NOMO-1 treated with DMSO at 0.1 percent for 48 hours (cell line): ENCODE results near the gene ENOX1.

Experiments
- DNase-seq: peaks from one replicate; lab custom pipeline; 2025; ENCODE audit not compliant: unreplicated experiment; lab: John Stamatoyannopoulos, UW

ENOX1 gene

DNA sequence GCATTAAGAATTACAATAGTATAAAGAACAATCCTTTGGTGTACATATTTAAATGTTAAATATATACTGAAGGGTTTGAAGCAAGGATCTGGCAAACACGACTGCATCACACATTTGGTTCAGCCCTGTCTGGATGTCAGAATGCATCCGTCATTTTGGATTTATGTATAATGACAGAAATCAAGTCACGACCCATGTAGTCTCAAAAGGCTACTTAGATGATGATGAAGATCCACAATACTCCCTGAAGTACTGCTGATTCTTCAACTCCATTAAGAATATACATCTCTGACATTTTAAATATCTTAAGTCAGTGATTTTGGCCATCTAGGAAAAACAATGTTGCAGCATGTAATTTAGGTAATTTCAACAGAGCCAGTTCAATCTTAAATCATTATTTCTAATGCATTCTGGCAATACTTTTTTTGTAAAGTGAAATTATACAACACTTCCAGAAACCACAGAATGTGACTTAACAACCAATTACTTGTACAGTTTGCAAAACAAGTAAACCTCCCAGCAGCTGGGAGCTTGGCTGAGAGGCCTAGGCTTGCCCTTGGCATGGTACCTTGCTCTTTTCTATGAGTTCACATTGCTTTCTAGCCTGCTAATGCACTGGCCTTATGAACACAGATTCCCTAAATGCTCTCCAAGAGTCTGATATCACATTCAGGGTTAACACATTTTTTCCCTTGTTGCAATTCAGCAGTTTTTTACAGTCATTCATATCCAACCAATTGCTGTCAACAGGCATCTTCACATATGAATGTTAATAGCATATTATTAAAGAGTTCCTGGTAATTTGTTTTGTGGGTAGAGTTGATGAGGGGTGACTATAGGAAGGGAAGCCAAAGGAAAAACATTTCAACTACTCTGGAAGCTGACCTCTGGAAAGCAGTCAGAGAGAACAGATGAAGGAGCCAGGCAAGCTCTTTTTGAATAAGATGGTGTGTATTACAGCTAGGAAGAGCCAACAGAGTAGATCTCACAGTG is 175.2 kb downstream of the ENOX1 start:
- DNase-seq, result no peak

DNA sequence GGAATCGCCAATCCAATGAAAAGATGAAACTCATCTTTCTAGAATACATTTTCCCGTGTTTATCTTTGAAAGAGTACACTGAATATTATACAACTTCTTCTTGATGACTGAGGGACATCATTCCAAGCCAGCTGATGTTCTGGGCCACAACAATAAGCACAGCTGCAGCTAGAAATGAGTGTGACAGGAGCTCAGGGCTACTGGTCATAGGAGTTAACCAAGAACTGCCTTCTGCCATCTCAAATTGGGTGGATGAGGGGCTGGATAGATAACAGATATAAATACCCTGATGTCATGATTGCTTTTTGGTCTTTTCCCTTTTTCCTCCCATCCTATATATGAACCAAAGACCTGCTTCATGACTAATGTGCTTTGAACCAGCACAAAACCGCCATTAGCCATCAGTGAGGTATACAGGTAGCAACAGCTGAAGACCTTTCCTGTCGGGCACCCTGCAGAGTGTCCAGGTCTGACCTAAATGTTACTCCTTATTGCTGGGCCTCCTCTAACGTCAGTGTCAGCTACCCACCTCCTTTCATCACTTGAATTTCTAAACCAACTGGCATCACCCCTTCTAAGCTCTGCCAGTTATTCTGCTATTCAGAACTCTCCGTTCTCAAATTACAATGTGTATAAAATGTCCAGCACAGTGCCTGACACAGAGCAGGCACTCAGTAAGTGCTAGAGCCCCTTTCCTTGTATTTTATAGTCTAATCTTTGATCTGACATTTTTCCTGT is 178.2 kb downstream of the ENOX1 start:
- no peak for DNase-seq

DNA sequence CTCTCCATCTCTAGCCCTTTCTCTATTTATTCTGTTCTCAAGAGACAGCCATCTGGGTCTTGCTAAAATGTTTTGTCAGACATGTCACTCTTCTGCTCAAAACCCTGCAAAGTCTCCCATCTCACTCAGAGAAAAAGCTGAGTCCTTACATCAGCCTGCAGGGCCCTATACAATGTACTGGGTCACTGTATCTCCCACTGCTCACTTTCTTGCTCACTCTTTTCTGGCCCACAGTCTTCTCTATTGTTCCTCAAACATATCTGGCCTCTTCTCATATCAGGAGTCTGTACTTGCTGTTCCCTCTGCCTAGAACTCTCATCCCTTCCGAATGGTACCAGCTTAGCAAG is 189.2 kb downstream of the ENOX1 start:
- no peak for DNase-seq

DNA sequence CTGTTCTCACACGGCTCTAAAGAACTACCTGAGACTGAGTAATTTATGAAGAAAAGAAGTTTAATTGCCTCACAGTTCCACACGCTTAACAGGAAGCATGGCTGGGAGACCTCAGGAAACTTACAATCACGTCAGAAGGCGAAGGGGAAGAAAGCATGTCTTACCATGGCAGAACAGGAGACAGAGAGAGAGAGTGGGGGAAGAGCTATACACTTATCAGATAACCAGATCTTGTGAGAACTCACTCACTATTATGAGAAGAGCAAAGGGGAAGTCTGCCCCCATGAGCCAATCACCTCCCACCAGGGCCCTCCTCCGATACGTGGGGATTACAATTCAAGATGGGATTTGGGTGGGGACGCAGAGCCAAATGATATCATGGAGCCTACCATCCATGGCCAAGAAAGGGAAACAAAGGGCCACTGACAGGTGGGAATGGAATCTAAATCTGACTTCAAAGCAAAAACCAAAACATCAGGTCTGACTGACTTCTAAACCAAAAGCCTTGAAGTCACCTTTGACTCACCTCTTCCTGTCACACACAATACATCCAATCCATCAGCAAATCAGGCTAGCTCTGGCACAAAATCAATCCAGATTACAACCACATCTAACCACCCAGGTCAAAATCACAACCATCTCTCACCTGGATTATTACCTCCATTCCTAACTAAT is 189.7 kb downstream of the ENOX1 start:
- no peak for DNase-seq

DNA sequence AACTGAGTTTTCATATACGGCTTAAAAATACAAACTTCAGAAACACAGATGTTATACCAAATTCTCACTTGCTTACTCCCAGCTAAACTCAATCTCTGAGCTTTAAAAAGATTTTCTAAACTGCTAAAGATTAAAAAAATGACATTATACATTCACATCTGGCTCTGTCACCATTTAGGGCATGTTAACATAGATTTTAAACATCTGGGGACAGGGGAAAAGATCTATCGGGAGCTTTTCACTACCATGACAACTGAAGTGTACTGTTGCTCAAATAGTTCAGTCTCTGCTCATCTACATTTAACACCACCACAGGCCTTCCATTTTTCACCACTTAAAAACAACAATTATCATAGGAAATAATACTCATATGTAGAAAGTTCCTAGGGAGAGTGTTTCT is 190.8 kb downstream of the ENOX1 start:
- DNase-seq, result no peak

DNA sequence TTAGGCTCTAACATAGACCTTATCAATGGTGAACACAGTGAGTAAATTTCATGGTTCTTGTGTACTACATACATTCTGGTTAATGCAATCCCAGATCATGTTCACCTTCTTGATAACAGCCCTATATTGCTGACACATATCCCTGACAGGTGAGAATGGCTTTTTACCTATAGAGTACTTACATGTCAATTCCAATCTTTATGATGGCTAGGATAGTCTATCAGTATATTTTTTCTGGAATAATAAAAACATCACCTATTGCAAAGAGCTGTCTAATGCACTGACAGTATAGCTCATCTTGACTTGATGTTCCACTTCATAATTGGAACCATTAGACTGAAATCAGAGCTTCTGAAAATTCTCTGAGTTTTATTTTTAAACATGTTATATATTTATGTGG is 199.4 kb downstream of the ENOX1 start:
- no peak for DNase-seq

DNA sequence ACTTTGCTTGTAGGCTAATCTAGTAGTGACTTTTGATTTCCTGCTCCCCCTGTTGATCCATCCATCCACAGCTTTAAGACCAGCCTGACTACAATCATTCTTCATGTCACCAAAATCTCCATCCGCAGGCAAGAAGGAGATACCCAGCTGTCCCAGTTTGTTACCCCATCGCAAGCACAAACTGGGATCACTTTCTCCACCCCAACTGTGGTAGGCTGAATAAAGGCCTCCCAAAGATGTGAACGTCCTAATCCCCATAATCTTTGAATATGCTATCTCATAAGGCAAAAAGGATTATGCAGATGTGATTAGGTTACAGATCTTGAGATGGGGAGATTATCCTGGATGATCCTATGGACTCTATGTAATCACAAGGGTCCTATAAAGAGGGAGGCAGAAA is 202.0 kb downstream of the ENOX1 start:
- no peak for DNase-seq

DNA sequence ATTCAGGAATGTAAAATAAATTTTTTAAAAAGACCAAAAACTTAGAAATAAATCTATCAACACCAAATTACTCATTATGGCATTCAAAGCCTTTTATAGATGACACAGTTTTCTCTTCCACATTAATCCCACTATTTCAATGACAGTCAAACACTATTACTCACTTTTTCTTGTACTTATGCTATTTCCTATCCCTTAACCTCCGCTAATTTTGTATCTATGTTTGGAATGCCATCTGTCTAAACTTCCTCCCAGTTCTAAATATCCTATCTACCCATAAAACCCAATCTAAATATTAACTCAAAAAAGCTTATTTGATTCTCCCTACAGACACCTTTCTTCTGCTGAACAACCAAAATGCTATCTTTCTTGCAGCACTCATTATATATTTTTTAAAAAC is 203.5 kb downstream of the ENOX1 start:
- no peak for DNase-seq

DNA sequence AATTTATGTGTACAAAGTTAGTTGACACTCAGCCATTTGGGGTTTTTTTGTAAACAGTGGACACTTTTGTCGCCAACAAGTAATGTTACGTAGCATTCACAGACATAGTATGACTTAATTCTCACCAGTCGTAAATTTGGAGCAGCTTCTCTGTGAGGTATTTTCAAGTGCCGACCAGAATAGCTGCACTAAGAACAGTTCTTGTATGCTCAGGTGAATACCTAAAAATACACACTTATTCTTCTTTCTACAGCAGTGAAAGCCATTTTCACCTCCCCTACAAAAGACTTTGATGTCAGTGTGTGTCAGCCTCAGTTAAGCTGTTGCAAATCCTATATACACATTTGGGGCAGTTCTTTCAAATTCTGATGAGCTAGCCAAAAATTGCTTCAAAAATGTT is 206.5 kb downstream of the ENOX1 start:
- DNase-seq, result no peak

DNA sequence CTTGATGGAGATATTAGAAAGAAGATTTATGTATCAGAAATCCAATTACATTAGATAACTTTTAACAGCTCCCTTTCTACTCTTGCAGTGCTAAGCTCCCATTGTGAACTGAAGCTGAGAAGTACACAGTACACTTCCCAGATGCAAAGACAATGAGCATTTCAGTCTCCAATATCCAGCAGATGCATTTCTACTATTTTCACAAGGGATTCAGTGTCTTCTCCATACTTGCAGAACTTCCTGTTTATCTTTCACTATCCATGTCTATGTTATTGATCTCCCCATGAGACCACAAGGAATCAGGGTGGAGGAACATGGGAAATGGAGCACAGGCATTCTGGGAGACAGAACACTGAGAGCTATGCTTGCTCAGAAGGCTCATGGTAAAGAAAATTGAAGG is 207.5 kb downstream of the ENOX1 start:
- no peak for DNase-seq

DNA sequence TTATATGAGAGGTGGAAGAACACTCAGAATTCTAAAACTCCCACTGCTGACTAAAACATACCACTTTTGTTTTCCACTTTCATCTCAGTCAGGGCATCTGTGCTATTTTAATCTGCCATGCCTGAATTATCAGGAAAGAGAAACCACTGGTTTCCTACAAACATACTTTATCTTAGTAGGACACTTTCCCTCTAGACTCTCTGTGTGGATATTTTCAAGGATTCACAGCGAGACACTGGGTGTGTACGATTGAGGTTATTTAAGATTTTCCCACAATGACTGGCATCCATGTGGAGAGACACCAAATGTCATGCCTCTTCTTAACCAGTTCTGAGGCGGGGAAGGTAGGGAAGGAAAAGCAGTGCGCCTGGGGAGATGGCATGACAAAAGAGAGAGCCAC is 212.2 kb downstream of the ENOX1 start:
- no peak for DNase-seq

DNA sequence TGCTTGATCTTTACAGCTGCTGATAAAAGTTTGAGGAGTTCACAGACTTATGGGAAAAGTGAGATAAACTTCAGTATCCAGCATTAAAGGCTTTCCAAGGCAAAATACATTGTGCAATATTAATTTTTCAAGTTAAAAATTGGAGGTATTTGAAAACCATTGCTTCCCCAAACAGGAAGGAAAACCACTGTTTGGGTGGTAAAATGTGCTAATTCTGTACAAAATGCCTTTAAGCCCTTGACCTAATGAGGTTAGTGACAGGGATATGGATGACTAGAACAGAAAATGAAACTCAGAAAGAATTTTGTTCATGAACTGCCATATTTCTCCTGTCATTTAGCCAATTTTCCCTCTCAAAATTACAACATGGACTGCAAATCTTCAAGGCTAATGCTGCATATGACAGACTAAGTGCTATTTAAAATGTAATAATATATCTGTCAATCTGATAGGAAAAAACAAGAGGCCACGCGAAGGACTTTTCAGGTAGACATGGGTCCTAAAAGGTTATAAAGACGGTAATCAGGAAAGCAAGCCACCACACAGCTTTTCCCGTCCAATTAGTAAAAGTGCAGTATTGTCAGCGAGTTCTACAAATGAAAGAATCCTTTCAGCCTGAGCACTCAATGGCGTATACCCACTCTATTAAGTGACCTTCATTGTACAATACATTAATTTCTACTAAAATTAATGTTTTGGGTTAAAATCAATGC is 212.8 kb downstream of the ENOX1 start:
- DNase-seq, result peak; percentile 25

DNA sequence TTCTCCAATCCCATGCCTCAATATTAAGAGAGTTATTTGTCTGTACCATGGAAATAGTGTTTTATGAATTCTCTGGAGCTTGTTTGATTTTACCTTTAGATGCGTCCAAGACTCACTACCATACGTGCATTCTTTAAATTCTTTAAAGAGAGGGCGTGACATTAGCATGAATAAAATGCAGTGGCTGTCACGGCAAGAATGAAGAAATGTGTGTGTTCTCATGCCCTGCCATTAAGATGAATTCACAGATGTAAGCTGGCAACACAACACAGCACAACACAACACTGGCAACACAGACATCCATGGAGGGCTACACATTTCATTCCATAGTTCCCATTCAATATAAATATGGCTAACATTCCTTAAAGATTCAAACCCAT is 213.4 kb downstream of the ENOX1 start:
- no peak for DNase-seq

DNA sequence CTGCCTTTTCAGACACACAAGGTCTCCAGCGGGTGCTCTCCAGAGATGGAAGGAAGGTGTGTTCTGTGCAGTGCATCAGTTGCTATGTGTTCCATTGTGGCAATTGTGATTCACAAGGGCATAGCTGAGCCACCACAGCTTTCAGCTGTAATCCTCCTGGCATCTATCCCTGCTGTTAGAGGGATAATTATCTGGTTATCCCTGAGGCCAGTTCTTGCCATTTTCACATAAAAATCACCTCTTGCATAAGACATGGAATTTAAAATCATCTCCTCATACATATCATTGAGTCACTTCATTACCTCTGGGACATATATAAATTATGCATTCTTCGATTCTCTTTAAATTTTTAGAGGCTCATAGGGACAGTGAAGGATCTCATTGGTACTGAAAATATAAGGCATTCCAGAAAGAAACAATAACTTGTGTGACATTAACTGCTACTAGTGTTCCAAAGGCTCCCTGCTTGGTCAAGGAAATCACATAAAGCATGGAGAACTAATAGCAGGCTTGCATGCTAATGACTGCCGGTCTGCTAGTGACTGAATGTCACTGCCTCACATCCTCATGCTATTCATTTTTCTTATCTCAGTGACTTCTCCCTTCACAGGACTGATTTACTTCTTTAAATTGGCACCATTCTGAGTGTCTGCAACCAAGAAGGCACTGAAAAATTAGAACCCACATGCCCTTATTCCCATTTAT is 214.0 kb downstream of the ENOX1 start:
- no peak for DNase-seq

DNA sequence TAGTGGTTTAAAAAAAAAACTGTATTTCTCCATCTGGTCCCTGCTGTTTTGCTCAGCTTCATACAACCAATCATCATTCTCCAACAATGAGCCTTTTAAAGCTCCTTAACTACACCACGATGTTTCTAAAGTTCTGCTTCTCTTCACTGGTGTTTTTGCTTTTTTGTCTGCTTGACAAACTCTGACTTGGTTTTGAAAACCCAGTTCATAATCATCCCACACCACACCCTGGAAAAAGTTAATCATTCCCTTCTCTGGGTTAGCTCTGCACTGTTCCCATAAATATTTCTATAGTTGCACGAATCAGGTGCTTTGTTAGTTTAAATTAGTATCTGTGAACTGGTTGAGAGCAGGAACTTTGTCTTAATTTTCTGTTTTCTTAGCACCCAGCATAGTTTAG is 217.1 kb downstream of the ENOX1 start:
- no peak for DNase-seq

DNA sequence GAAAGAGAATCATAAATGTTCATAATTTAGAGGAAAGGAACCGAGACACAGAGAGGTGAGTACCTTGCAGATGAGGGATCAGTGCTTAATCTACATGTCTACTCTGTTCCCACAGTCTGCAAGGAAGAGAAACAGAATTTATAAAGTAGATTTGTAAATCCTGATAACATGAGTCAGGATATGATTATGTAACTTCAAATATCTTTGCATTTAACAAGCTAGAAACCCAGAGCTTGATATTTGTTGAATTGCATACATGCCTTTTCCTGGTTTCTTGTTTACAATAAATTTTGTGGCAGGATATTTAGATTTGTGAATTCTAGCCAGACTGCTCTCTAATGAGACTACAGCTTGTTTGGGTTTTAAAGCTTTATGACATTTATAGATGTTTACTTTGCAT is 219.2 kb downstream of the ENOX1 start:
- DNase-seq, result no peak

DNA sequence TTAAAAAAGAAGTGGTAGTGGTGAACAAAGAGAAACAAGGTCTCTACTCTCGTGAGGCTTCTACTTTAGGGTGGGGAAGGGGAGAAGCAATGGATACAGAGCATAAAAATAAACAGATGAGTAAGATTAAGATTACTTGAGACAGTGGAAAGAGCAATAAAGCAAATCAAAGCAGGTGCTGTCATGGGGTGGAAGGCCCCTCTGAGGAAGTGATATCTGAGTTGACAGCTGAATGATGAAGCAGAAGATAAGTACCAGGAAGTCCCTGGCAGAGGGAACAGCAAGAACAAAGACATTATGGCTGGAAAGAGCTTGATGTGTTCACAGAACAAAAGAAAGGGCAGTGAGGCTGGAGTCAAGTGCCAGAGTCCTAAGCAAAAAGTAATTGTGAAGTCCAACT is 221.8 kb downstream of the ENOX1 start:
- DNase-seq, result no peak

DNA sequence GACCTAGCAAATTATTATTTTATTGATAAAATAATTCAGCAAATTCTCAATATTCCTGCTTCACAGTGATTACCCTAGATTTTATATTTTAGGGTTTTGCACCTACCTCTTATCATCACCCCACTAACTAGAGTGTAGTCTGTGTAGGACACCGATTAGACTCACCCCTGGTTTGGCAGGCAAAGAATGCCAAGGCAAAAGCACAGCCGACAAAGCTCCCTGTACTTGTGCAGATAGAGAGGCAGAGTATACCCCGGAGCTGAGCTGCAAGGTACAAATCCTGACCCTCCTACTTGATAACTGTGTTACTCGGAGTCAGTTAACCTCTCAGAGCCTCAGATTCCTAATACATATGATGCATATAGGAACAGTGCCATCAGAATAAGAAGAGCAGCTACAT is 225.7 kb downstream of the ENOX1 start:
- DNase-seq, result no peak

DNA sequence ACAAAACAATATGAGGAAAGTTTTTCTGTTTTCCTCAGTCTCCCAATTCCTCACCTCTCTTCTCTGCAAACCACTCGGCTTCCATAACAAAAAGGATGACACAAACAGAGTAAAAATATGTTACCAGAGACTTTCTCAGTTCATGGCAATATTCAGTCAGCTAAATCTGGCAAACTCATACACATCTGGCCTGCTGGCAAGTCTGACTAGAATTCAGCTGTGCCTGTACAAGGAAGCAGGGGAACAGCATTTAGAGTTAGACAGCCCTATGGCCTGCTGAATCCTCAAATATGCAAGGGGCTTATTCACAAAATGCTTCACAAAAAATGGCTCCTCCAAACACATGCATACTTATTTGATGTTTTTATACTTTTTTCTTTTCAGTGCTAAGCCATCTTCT is 227.8 kb downstream of the ENOX1 start:
- no peak for DNase-seq

DNA sequence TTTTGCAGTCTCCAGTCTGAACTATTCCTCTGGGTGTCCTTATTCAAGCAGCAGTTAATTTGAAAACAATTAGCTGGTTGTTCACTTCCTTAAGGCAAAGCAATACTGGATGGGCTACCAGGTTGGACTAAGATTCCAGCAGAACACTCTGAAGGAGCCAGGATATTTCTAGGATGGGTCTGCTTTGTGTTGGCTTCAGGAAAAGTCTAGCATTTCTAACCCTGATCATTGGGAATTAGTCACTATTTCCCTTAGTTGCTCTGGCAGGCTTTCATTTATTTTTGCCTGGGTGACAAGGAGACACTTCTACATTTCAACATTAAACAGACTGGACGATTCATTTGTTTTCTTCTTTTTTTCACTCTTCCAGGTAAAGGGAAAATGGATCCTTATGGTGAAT is 228.4 kb downstream of the ENOX1 start:
- DNase-seq, result no peak

DNA sequence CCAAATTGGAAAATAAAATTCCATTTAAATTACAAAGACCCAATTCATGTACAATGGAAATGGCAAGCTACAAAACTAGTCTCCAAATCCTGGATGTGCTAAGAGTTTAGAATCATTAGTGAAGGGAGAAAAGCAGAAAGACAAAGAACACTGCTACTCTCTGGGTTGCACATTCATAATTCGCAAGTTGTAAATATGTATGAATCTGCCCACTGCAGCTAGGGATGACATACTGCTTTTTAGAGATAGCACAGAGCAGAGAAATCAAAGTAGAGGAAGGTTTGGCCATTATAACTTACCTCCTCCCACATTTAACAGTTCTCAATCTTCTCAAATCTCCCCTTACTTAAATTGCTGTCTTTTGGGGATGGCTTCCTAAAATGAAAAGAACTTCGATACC is 231.1 kb downstream of the ENOX1 start:
- no peak for DNase-seq
